Mucosa of stomach (tissue), 1 donor: ENCODE measurements around the gene AK1.

Source experiments
- H3K27me3 ChIP-seq: one replicate; pipeline ENCODE4 v1.7.0; 2013; ENCODE audit warnings: mild to moderate bottlenecking, low read length; ENCODE audit not compliant: control insufficient read depth, insufficient read depth
- H3K36me3 ChIP-seq: one replicate; pipeline ENCODE4 v1.7.0; 2013; ENCODE audit warnings: low read length; ENCODE audit not compliant: control insufficient read depth, insufficient read depth
- H3K4me1 ChIP-seq: one replicate; pipeline ENCODE4 v1.7.0; 2013; ENCODE audit warnings: mild to moderate bottlenecking, low read length; ENCODE audit not compliant: control insufficient read depth, insufficient read depth
- H3K4me3 ChIP-seq: one replicate; pipeline ENCODE4 v1.7.0; 2013; ENCODE audit warnings: low read length
- H3K9ac ChIP-seq: one replicate; pipeline ENCODE4 v1.7.0; 2013; ENCODE audit warnings: mild to moderate bottlenecking, low read length, moderate library complexity
- H3K9me3 ChIP-seq: one replicate; pipeline ENCODE4 v1.7.0; 2013; ENCODE audit warnings: mild to moderate bottlenecking, low read length, moderate library complexity; ENCODE audit not compliant: control insufficient read depth
- donor health status: Pancreatic carcinoma.

Gene AK1

DNA sequence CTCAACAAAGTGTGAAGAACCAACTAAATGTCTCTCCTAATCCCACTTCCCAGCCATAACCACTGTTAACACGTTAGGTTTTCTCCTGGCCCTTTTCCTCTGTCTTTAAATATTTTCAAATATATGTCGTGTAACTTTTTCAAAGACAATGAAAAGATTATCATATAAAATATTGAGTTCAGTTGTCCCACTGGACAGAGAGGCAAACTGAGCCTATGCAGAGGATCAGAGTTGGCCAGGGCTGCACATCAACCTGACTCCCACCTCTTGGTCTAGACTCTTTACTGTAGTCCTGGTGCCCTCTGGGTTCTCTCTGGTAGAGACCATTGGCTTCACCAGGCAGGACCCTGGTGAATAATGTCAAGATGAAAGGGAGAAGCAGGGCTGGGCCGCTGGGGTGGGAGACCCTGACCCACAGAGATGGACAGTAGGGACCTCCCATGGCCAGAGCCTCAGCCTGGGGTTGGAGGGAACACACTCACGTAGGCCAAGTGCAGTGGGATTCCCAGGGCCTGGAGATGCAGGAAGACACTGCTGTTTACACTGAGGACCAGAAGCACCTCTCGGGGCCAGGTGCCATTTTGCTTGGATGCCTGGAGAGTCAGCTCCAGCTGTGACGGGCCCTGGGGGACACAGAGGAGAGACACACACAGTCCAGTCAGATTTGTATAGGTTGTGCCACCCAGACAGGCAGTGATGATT, 48.1 kb downstream of the AK1 start:
- H3K36me3 ChIP-seq, result no peaks in the 10 kb centered on the region
- H3K4me3 ChIP-seq, result no peak overlapping the region
- H3K9me3 ChIP-seq, result no peaks in the 10 kb centered on the region
- peaks cover 16% of the 10 kb centered on the region for H3K27me3 ChIP-seq
- H3K9ac ChIP-seq, result no peak overlapping the region
- peaks cover 11% of the 10 kb centered on the region for H3K4me1 ChIP-seq

DNA sequence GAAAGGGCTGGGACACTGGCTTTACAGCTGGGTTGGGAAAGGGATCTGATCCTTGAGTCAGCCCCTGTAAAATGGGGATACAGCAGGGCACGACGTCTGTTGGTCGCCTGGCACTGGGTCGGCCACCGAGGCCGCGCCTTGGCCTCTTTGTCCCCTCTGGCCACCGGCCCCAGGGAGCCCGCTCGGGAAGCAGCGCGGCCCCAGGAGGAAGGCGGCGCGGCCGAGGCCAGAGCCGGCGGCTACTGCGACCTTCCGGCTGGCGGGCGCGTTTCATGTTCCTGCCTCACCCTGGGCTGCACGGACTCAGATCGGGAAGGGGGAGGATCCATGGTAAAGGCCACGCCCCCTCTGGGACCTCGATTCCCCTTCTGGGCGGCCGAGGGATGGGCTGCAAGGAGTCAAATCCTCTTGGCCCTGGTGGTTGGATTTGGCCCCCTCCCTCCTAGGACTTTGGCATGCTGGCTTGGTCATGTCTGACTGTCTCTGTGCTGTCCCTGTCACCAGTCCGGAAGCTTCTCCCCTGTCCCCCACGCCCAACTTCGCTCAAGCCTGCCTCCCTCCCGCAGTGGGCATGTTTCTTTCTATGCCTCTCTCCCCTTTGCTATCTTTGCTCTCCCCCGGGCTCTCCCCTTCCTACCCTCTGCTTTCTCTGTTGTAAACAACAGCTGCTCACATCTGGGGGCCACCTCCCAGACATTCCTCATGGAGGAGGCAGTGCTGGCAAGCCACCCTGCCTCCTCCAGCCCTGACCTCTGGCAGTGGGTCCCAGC, 49.0 kb downstream of the AK1 start:
- H3K4me3 ChIP-seq, result no peak overlapping the region
- peaks cover 11% of the 10 kb centered on the region for H3K4me1 ChIP-seq
- H3K9me3 ChIP-seq, result no peaks in the 10 kb centered on the region
- H3K9ac ChIP-seq, result peak overlapping the region; percentile 45
- peaks cover 16% of the 10 kb centered on the region for H3K27me3 ChIP-seq
- H3K36me3 ChIP-seq, result no peaks in the 10 kb centered on the region

DNA sequence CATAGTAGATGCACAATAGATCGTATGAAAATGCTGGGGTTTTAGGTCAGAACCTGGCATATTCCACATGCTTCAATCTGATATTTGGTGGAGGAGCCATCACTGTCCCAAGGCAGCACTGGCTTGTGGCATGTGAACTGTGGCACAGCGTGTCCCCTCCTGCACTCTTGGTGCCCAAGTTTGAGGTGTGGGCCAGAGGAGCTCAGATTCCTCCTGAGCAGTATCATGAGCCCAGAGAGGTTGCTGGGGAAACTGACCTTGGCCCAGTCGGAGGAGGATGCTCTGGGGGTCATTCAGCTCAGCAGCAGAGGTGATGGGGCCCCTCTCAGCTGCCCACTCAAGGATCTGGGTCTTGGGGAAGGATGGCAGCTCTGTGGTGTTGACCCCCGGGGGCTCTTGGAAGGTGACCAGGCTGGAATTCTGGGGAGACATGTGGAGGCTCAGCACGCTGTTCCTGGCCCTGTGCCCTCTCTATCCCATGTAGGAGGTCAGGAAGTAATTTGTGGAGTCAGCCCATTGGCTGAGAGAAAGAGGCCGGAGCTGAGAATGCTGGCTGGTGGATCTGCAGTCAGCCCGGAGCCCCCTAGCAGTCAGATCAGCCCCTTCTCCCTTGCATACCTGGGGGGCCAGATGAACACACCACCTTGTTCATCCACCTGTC, 51.1 kb downstream of the AK1 start:
- Histone ChIP-seq H3K27me3 (peaks cover 16% of the 10 kb centered on the region), H3K36me3 (no peaks in the 10 kb centered on the region), H3K9me3 (no peaks in the 10 kb centered on the region), H3K9ac (no peak overlapping the region), H3K4me3 (no peak overlapping the region), H3K4me1 (peaks cover 11% of the 10 kb centered on the region)

DNA sequence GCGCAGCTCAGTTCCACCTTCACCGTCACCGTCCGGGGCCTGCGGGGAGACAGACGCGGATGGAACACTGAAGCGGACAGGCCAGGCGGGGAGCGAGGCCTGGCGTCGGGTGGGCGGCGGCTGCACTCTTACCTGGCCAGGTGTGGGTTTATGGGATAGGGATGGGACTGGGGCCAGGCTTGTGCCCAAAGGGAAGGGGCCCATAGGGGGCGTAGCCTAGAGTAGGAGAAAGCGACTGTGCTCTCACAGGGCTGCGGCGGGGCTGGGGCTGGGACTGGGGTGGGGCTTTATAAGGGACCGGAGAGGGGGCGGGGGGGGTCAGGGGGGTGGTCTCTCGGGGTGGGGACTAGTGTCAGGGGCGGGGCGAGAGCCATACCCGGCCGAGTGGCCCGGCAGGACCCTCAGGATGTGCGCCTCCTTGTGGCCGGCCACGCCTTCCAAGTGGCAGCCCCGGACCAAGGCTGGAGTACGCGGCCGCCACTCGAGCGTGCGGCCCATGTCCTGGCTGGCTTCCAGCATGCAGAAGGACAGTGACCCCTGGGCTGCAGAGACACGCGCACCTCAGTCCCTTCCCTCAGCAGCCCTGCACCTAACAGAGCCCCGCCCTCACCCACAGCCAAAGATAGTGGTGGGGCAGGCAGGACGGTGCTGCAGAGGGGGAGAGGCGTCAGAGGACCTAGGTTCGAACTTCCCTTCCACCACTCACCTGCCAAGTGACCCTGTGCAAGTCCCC, 52.0 kb downstream of the AK1 start:
- no peaks in the 10 kb centered on the region for H3K9me3 ChIP-seq
- peaks cover 11% of the 10 kb centered on the region for H3K4me1 ChIP-seq
- no peak overlapping the region for H3K9ac ChIP-seq
- no peak overlapping the region for H3K4me3 ChIP-seq
- no peaks in the 10 kb centered on the region for H3K36me3 ChIP-seq
- H3K27me3 ChIP-seq, result peaks cover 16% of the 10 kb centered on the region

GRCh38 chr9:127822108-127822507, 55.4 kb downstream of the AK1 start:
- Histone ChIP-seq H3K36me3 (no peaks in the 10 kb centered on the region), H3K4me1 (no peaks in the 10 kb centered on the region), H3K27me3 (peaks cover 11% of the 10 kb centered on the region), H3K4me3 (no peak overlapping the region), H3K9me3 (no peaks in the 10 kb centered on the region), H3K9ac (no peak overlapping the region)

DNA sequence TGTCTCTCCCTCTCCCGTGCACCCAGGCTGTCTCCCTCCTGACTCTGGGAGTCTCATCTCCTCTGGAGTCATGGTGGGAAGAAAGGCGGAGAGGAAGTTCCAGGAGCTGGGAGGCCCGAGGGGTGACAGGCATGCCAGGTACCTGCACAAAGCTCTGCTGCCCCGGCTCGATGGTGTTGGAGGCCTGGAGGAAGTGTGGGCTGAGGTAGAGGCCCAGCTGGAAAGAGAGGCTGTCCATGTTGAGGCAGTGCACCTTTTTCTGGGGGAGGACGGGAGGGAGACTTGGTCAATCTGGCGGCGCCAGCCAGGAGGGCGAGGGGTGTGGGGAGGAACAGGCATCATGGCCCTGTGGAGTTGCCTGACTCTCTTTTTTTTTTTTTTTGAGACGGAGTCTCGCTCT, 58.9 kb downstream of the AK1 start:
- no peaks in the 10 kb centered on the region for H3K4me1 ChIP-seq
- H3K4me3 ChIP-seq, result no peak overlapping the region
- H3K36me3 ChIP-seq, result peaks cover 5% of the 10 kb centered on the region

DNA sequence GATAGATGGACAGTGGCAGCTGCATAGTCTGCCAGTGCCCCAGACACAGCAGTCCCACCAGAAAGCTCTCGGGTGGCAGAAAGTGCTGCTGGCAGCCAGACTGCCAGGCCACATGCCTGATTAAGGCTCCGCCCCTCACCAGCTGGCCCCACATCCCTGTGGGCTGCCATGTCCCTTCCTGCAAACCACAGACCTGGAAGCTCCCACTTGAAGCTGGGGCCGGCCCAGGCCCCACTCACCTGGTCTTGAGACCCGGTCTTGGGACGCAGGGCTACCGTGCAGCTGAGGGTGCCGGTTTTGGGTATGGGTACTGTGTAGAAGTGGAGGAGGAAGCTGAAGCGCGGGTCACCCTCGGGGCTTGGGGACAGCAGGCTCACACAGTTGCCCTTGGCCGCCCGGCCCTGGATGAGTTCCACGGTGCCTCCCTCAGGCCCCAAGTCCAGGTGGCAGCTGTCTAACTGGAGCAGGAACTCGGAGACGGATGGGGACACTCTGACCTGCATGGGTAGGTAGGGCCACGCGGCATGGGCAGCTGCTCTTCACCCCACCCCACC, 59.5 kb downstream of the AK1 start:
- Histone ChIP-seq H3K4me1 (no peaks in the 10 kb centered on the region), H3K36me3 (peaks cover 5% of the 10 kb centered on the region), H3K9ac (no peak overlapping the region), H3K9me3 (no peaks in the 10 kb centered on the region), H3K4me3 (no peak overlapping the region), H3K27me3 (no peaks in the 10 kb centered on the region)

More for the DNA sequence above, 58.9 kb downstream of the AK1 start:
- no peaks in the 10 kb centered on the region for H3K9me3 ChIP-seq
- H3K9ac ChIP-seq, result no peak overlapping the region
- H3K27me3 ChIP-seq, result no peaks in the 10 kb centered on the region

GRCh38 chr9:127816728-127817127, 60.7 kb downstream of the AK1 start:
- H3K4me3 ChIP-seq, result no peak overlapping the region
- no peaks in the 10 kb centered on the region for H3K4me1 ChIP-seq
- peaks cover 5% of the 10 kb centered on the region for H3K36me3 ChIP-seq
- H3K9me3 ChIP-seq, result no peaks in the 10 kb centered on the region
- no peaks in the 10 kb centered on the region for H3K27me3 ChIP-seq
- no peak overlapping the region for H3K9ac ChIP-seq
